H9 (cell line): ENCODE measurements around the gene ANKRD52. TPM values are rescaled to one million over a fixed set of nuclear protein-coding genes. Genes with fewer than 3 reads are reported as not detected.

Source experiments
- DNase-seq: peaks from one replicate; pipeline ENCODE4 v3.0.0-alpha.2; 2017
- H2AFZ ChIP-seq: one replicate; pipeline ENCODE4 v1.6.1; 2013; ENCODE audit warnings: mild to moderate bottlenecking, low read length, control low read depth, moderate library complexity
- H2AK5ac ChIP-seq: 2 replicates; pipeline ENCODE4 v1.6.1; 2013; ENCODE audit warnings: low read length, control low read depth, mixed read lengths; ENCODE audit not compliant: insufficient read length
- H2BK120ac ChIP-seq: one replicate; pipeline ENCODE4 v1.6.1; 2013; ENCODE audit warnings: low read depth, mild to moderate bottlenecking, low read length, control low read depth, inconsistent platforms; ENCODE audit not compliant: poor library complexity, severe bottlenecking
- H2BK12ac ChIP-seq: 2 replicates; pipeline ENCODE4 v1.6.1; 2013; ENCODE audit warnings: low read length, control low read depth, mixed read lengths, low read depth; ENCODE audit not compliant: insufficient read length
- H2BK15ac ChIP-seq: 2 replicates; pipeline ENCODE4 v1.6.1; 2013; ENCODE audit warnings: low read depth, low read length, control low read depth
- H2BK20ac ChIP-seq: one replicate; pipeline ENCODE4 v1.6.1; 2013; ENCODE audit warnings: low read depth, mild to moderate bottlenecking, low read length, control low read depth, inconsistent platforms; ENCODE audit not compliant: poor library complexity, severe bottlenecking
- H2BK5ac ChIP-seq: 2 replicates; pipeline ENCODE4 v1.6.1; 2013; ENCODE audit warnings: low read length, control low read depth, mixed read lengths; ENCODE audit not compliant: insufficient read length
- H3K14ac ChIP-seq: 2 replicates; pipeline ENCODE4 v1.6.1; 2013; ENCODE audit warnings: low read length, control low read depth; ENCODE audit not compliant: insufficient read depth
- H3K18ac ChIP-seq: 2 replicates; pipeline ENCODE4 v1.6.1; 2013; ENCODE audit warnings: low read depth, mild to moderate bottlenecking, mixed read lengths, low read length, control low read depth; ENCODE audit not compliant: insufficient read length
- H3K23ac ChIP-seq: 2 replicates; pipeline ENCODE4 v1.6.1; 2013; ENCODE audit warnings: low read length, control low read depth, mixed read lengths, low read depth; ENCODE audit not compliant: insufficient read length
- H3K23me2 ChIP-seq: 2 replicates; pipeline ENCODE4 v1.6.1; 2013; ENCODE audit warnings: low read depth, mild to moderate bottlenecking, mixed read lengths, low read length, control low read depth; ENCODE audit not compliant: insufficient read length, poor library complexity, severe bottlenecking
- H3K27ac ChIP-seq: 2 replicates; pipeline ENCODE4 v1.5.1; 2013; ENCODE audit warnings: low read length, control low read depth, mixed read lengths, low read depth; ENCODE audit not compliant: insufficient read length
- H3K27me3 ChIP-seq: 2 replicates; pipeline ENCODE4 v1.6.1; 2013; ENCODE audit warnings: low read length, control low read depth, inconsistent platforms; ENCODE audit not compliant: insufficient read depth
- H3K4ac ChIP-seq: 2 replicates; pipeline ENCODE4 v1.6.1; 2013; ENCODE audit warnings: low read depth, mild to moderate bottlenecking, control low read depth, inconsistent platforms, low read length, moderate library complexity
- H3K4me1 ChIP-seq: 2 replicates; pipeline ENCODE4 v1.6.1; 2013; ENCODE audit warnings: low read length, control low read depth, inconsistent platforms; ENCODE audit not compliant: insufficient read depth
- H3K4me2 ChIP-seq: 2 replicates; pipeline ENCODE4 v1.6.1; 2013; ENCODE audit warnings: low read length, control low read depth, mixed read lengths; ENCODE audit not compliant: insufficient read length, insufficient read depth
- H3K56ac ChIP-seq: 2 replicates; pipeline ENCODE4 v1.6.1; 2013; ENCODE audit warnings: low read depth, mild to moderate bottlenecking, mixed read lengths, low read length, control low read depth; ENCODE audit not compliant: insufficient read length
- H3K79me1 ChIP-seq: 2 replicates; pipeline ENCODE4 v1.6.1; 2013; ENCODE audit warnings: low read depth, mild to moderate bottlenecking, moderate library complexity, low read length, control low read depth, inconsistent platforms; ENCODE audit not compliant: insufficient read depth, poor library complexity, severe bottlenecking
- H3K79me2 ChIP-seq: 2 replicates; pipeline ENCODE4 v1.6.1; 2013; ENCODE audit warnings: low read length, control low read depth, inconsistent platforms; ENCODE audit not compliant: insufficient read depth
- H3K9ac ChIP-seq: 2 replicates; pipeline ENCODE4 v1.6.1; 2013; ENCODE audit warnings: low read length, control low read depth, mixed read lengths; ENCODE audit not compliant: insufficient read length; ENCODE audit errors: extremely low read depth
- H3K9me3 ChIP-seq: one replicate; pipeline ENCODE4 v1.6.1; 2013; ENCODE audit warnings: low read depth, low read length, inconsistent platforms; ENCODE audit not compliant: control insufficient read depth
- H3T11ph ChIP-seq: one replicate; pipeline ENCODE4 v1.6.1; 2013; ENCODE audit warnings: mild to moderate bottlenecking, low read length, control low read depth, inconsistent platforms
- H4K20me1 ChIP-seq: one replicate; pipeline ENCODE4 v1.6.1; 2013; ENCODE audit not compliant: control insufficient read depth, insufficient read length, insufficient read depth
- H4K5ac ChIP-seq: 2 replicates; pipeline ENCODE4 v1.6.1; 2013; ENCODE audit warnings: low read depth, mild to moderate bottlenecking, mixed read lengths, low read length, control low read depth; ENCODE audit not compliant: insufficient read length
- H4K8ac ChIP-seq: replicated peaks from 2 replicates; pipeline ENCODE4 v1.6.1; 2013; ENCODE audit warnings: low read length, control low read depth, mixed read lengths, low read depth; ENCODE audit not compliant: insufficient read length
- H4K91ac ChIP-seq: 2 replicates; pipeline ENCODE4 v1.6.1; 2013; ENCODE audit warnings: low read depth, mild to moderate bottlenecking, moderate library complexity, mixed read lengths, low read length, control low read depth; ENCODE audit not compliant: insufficient read length
- H3K27ac Mint-ChIP-seq, 3 experiments: 2 replicates in 2 of 3; 3 replicates in 1 of 3; pipeline ENCODE4 v1.8.0; 2020 to 2021; ENCODE audit warnings: mixed read lengths in 3 of 3, mild to moderate bottlenecking in 1 of 3, moderate library complexity in 1 of 3
- H3K27me3 Mint-ChIP-seq: 2 replicates; pipeline ENCODE4 v1.8.0; 2021; ENCODE audit warnings: low read depth, mild to moderate bottlenecking, moderate library complexity, mixed read lengths
- H3K36me3 Mint-ChIP-seq, 3 experiments: 2 replicates in 2 of 3; 3 replicates in 1 of 3; pipeline ENCODE4 v1.8.0; 2020 to 2021; ENCODE audit warnings: low read depth in 3 of 3, mixed read lengths in 3 of 3; ENCODE audit not compliant: insufficient read depth in 1 of 3
- H3K4me1 Mint-ChIP-seq, 2 experiments: 2 replicates each; pipeline ENCODE4 v1.8.0; 2020; ENCODE audit warnings: mixed read lengths in 2 of 2
- H3K4me3 Mint-ChIP-seq, 2 experiments: 2 replicates in 1 of 2; 3 replicates in 1 of 2; pipeline ENCODE4 v1.8.0; 2020 to 2021; ENCODE audit warnings: mild to moderate bottlenecking in 2 of 2, mixed read lengths in 2 of 2, moderate library complexity in 1 of 2
- H3K9me3 Mint-ChIP-seq, 2 experiments: 2 replicates in 1 of 2; 3 replicates in 1 of 2; pipeline ENCODE4 v1.8.0; 2020; ENCODE audit warnings: mild to moderate bottlenecking in 2 of 2, mixed read lengths in 2 of 2, moderate library complexity in 1 of 2
- WGBS: extraction: QIAGEN DNeasy Blood & Tissue Kit; methylation state at CpG from one replicate; pipeline ENCODE4 v1.1.7; 2013; ENCODE audit warnings: missing lambda C conversion rate, low lambda C conversion rate, mixed read lengths; ENCODE audit not compliant: insufficient read length; ENCODE audit errors: extremely low coverage; 5-methylcytosine and 5-hydroxymethylcytosine counted together
- total RNA-seq: library from RNA; stranded (reverse); gene quantifications from 2 replicates; pipeline ENCODE4 v1.2.1, GENCODE V29; 2021
- TF ChIP-seq, protein P1 (sequence below): fragments of 200-600 bp; sonication (generic); conservative IDR thresholded peaks from 3 replicates; pipeline ENCODE4 v1.8.0; 2021; ENCODE audit warnings: antibody characterized with exemption, mild to moderate bottlenecking

ANKRD52 gene
- total RNA-seq, 1 experiment from 2014 or later: 33.4 TPM

DNA sequence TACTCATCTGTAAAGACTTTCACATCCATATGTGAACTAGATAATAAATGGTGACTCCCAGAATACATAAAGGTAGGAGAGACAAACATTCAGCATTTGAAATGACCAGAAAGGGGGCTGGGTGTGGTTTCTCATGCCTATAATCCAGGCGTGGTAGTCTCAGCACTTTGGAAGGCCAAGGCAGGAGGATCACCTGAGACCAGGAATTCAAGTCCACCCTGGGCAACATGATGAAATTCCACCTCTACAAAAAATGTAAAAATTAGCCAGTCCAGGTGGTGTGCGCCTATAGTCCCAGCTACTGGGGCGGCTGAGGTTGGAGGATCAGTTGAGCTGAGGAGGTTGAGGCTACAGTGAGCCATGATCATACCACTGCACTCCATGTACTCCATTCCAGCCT lies 46.1 kb upstream of the ANKRD52 start:
- H3K27ac ChIP-seq: no peak overlapping the region
- TF ChIP-seq, protein P1, sequence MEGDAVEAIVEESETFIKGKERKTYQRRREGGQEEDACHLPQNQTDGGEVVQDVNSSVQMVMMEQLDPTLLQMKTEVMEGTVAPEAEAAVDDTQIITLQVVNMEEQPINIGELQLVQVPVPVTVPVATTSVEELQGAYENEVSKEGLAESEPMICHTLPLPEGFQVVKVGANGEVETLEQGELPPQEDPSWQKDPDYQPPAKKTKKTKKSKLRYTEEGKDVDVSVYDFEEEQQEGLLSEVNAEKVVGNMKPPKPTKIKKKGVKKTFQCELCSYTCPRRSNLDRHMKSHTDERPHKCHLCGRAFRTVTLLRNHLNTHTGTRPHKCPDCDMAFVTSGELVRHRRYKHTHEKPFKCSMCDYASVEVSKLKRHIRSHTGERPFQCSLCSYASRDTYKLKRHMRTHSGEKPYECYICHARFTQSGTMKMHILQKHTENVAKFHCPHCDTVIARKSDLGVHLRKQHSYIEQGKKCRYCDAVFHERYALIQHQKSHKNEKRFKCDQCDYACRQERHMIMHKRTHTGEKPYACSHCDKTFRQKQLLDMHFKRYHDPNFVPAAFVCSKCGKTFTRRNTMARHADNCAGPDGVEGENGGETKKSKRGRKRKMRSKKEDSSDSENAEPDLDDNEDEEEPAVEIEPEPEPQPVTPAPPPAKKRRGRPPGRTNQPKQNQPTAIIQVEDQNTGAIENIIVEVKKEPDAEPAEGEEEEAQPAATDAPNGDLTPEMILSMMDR: no peak
- H3T11ph ChIP-seq: no peak overlapping the region
- H2AFZ ChIP-seq: no peak overlapping the region
- no peak overlapping the region for H2BK120ac ChIP-seq
- no peak overlapping the region for H3K4me2 ChIP-seq
- no peaks in the 10 kb centered on the region for H3K9me3 ChIP-seq
- no peak overlapping the region for H3K14ac ChIP-seq
- H3K79me2 ChIP-seq: peaks cover 4% of the 10 kb centered on the region; the same call in 1 of the 2 replicates
- no peak overlapping the region for H4K8ac ChIP-seq
- H2BK15ac ChIP-seq: no peak overlapping the region
- H2BK20ac ChIP-seq: no peak overlapping the region
- no peak overlapping the region for H2AK5ac ChIP-seq
- H4K91ac ChIP-seq: no peak overlapping the region
- no peak overlapping the region for H3K9ac ChIP-seq
- Mint-ChIP-seq H3K4me1 (peaks cover 8 to 11% of the 10 kb centered on the region in 2 experiments), H3K27me3 (no peaks in the 10 kb centered on the region), H3K27ac (no peak overlapping the region), H3K4me3 (no peak overlapping the region), H3K9me3 (no peaks in the 10 kb centered on the region), H3K36me3 (peaks cover 12 to 52% (median 30%) of the 10 kb centered on the region in 3 experiments; a peak in 6 of 7 replicates)
- no peaks in the 10 kb centered on the region for H4K20me1 ChIP-seq
- no peak overlapping the region for H3K23ac ChIP-seq
- H2BK5ac ChIP-seq: no peak overlapping the region
- no CpG with 5 or more reads among the region's 3 CpGs for WGBS
- no peak overlapping the region for H3K4ac ChIP-seq
- H3K4me1 ChIP-seq: no peaks in the 10 kb centered on the region; the same call in 1 of the 2 replicates
- H3K23me2 ChIP-seq: peaks cover 7% of the 10 kb centered on the region
- no peak overlapping the region for H3K56ac ChIP-seq
- no peak overlapping the region for H4K5ac ChIP-seq
- H3K27me3 ChIP-seq: no peaks in the 10 kb centered on the region
- no peak overlapping the region for H3K18ac ChIP-seq
- peaks cover 3% of the 10 kb centered on the region for H3K79me1 ChIP-seq
- no peak for DNase-seq
- H2BK12ac ChIP-seq: no peak overlapping the region
